NCI-H2081 (cell line): ENCODE data around the gene CRYBG2.

Experiments used
- DNase-seq, 2 experiments: peaks; one replicate each; lab custom pipeline; 2025; lab: John Stamatoyannopoulos, UW

CRYBG2 gene

DNA sequence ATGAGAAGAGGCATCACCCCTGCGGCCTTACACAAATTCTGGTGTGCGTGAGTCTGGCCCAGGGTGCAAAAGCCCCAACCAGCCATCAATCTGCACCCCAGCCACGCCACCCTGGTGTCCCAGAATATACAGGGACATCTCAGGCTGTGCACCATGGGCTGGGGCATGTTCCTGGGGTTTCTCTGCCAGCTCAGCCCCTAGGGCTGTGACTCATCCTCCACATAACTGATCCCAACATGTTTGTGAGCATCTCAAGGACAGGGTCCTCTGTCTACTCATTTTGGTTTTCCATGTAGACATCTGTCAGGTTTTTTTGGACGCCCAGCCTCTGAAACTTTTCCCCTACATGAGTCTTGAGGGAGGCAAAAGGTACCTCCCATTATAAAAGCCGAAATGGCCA lies 18.1 kb upstream of the CRYBG2 start:
- DNase-seq, result no peak

DNA sequence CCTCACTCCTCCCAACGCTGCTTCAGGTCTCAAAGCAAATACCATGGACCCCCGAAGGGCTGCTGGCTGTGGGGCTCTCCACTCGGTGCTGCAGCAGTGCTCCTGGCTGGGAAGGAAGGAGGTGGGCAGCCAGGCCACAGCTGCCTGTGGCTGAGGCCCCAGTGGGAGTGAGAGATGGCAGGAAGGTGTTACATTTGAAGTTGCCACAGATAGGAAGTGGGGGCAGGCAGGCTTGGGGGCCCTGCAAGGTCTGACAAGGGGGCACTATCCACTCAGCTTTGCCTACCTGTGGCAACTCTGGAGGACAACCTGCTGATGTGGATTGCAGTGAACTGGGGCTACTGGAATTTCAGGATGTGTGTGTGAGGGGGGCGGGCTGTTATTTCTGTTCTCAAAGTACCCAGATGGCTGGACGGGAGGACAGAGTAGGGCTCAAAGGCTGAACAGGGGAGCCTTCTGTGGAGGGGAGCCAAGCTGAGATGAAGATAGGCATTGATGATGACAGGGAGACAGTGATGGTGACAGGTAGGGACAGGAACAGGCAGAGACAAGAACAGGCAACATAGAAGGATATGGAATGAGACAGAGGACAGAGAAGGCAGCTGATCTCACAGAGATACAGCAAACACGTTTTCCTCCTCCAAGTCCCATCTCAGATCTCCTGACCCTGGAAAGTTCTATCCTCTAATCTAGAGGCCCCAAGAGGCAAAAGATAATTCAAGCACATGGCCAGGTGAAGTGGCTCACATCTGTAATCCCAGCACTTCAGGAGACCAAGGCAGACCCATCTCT lies 16.9 kb upstream of the CRYBG2 start:
- DNase-seq, result no peak

DNA sequence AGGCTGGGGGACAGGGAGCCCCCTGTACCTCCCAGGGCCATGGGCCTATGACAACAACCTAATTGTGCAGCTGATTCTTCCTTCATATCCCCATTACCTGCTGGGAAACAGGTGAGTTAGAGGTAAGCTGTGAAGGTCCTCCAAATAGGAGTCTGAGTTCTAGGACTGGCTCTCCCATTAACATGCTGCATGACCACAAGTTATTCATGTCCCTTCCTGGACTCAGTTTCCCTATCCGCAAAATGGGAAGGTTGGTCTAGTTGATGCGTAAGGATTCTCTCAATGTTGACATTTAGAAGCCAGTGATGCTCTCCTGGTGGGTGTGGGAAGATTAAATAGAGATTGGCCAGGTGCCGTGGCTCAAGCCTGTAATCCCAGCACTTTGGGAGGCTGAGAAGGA lies 14.6 kb upstream of the CRYBG2 start:
- no peak for DNase-seq

DNA sequence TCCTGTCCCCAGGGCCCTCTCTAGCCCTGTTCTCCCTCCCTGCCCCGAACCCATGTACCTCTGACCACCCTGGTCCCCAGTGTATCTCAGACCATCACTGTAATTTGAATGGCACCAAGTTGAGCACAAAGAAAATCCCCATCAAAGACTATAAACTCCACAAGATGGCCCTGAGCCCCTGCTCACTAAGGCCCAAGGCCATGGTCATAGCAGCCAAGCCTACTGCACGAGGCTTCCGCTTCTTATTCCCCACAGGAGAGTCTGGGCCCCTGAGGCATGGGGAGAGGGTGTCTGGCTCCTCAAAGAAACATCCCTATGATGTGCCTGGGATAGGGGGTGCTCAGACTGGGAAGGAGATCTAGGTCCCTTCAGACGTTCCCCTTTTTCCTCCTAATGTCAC lies 14.1 kb upstream of the CRYBG2 start:
- DNase-seq, result no peak

DNA sequence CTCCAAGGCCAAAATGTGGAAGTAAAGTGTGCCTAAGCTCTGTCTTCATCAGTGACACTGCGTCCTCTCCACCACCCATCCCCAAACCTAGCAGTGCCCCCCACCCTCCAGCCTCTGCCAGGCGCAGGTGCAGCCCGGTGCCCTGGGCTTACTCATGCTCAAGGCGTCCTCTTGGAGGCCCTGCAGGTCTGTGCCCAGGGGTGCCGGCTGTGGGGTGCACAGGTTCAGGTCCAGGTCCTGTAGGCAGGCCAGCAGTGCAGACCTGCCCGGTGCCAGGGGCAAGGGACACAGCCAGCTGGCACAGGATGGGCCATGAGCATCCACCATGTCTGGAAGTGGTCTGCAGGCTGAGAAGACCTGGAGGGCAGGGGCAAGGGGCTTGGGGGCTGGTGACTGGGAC lies 13.5 kb upstream of the CRYBG2 start:
- DNase-seq, result no peak

DNA sequence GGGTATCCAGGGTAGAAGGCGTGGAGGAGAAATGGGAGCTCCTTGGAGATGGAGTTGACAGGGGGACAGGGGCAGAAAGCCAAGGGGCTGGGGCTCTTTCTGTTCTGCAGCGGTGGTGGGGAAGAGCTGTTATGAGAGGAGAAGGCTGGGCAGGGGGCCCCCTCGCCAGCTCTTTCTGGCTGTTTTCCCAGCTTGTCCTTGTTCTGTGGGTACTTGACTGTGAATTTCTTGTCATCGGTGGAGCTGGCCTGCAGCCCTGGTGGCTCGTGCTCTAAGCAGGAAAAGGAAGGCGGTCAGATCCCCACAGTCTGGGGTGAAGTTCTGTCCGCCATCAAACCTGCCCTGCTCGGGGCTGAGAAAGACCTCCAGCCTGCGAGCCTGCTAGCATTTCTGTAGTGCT lies 11.0 kb upstream of the CRYBG2 start:
- DNase-seq, result no peak

DNA sequence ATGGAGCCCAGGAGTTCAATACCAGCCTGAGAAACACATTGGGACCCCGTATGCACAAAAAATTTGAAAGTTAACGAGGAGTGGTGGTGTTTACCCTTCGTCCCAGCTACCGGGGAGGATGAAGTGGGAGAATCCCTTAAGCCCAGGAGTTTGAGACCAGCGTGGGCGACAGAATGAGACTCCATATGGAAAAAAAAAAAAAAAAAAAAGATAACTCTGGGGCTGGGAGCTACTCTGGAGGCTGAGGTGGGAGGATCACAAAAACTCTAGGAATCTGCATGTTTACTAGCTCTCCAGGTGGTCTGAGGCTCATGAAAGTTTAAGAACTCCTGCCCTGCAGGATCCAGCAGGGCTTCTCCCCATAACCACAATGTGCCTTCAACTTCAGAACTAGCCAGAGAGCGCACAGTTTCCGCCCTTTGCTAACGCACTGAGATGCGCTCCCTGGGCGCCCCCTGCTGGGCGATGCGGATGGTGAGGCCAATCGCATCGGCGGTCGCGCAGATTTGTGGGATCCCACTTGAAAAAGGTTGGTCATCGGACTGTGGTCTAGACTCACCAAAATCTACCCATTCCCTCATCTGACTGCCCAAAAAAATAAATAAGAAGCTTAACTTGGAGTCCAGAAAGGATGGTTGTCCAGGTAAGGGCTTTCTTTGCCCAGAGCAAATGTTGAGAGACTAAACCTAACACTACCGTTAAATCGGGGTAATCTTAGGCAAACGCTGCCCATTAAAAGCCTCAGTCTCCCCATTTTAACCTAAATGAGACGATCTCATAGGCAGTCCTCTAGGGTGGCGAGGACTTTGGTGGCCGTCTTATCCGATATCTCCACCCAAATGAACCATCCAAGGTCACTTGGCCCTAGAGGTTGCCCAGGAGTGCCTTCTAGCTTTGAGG lies 9.9 kb upstream of the CRYBG2 start:
- peak in 1 of 2 experiments; percentile 18 for DNase-seq

DNA sequence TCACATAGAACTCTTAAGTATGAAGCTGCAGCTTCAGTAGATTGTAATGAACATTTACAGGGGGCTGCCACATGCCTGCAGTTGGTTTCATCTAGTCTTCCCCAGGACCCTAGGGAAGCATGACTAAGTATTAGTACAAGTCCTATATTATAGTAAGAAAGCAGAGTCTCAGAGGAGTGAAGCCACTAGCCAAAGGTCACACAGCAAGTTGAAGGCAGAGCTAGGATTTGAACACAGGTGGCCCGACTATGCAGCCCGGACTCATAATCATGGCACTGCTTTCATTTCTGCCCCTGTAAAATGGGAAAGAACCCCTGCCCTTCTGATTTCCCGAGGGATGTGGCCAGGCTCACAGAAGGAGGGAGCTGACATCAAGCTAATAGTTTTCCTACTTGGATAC lies 8.4 kb upstream of the CRYBG2 start:
- no peak for DNase-seq

DNA sequence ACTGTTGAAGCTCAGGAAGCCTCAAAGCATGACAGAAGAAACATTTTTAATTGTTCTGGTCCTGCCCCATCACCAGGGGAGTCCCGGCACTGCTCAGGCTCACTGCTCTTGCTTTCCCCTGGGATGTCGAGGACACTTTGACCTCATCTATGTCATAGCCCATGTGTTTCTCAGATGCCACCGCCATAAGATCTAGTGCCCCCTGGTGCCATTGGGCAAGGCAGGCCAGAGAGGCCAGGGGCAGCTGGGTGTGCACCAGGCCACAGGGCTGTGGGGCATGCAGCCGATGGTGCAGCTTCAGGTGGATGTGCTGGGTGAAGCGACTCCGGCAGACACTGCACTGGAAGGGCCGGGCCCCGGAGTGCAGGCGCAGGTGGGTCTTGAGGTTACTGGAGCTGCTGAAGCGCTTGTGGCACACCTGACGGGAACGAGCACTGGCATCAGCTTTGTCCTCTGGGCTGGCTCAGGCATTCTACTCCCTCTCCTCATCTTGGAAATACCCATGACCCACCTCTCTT lies 7.7 kb upstream of the CRYBG2 start:
- no peak for DNase-seq

DNA sequence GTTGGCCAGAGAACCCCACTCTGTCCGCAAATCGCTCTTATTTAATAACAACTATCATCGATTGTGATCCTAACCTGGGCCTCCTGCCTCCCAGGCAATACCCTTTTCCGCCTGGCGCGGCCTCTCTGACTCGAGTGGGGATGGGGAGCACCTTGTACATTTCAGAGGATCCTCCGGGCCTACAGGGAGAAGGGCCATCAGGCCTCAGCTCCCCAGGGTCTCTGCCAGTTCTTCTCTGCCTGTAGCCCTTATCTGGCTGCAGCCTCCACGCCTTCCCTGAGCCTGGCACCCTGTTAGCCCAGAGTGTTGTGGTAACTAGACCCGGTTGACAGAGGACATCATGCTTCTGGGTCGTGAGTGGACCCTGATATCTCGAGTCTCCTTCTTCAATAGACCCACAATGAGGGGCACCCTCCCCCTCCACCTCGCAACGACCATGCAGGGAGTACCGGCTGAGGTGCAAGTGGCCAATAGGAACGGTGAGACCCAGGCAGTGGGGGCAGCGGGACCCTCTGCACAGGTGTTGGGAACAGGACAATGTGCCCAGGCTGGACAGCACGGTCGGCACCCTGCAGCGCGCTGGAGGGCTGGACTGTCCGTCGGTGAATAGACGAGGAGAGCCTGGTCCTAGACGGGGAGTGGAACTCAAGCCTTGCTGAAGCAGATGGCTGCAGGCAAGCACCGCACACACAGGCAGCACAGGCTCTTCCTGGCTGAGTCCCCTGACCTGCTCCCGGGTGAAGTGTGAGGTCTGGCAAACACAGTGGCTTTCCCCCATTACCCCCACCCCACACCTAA lies 7.1 kb upstream of the CRYBG2 start:
- no peak for DNase-seq

DNA sequence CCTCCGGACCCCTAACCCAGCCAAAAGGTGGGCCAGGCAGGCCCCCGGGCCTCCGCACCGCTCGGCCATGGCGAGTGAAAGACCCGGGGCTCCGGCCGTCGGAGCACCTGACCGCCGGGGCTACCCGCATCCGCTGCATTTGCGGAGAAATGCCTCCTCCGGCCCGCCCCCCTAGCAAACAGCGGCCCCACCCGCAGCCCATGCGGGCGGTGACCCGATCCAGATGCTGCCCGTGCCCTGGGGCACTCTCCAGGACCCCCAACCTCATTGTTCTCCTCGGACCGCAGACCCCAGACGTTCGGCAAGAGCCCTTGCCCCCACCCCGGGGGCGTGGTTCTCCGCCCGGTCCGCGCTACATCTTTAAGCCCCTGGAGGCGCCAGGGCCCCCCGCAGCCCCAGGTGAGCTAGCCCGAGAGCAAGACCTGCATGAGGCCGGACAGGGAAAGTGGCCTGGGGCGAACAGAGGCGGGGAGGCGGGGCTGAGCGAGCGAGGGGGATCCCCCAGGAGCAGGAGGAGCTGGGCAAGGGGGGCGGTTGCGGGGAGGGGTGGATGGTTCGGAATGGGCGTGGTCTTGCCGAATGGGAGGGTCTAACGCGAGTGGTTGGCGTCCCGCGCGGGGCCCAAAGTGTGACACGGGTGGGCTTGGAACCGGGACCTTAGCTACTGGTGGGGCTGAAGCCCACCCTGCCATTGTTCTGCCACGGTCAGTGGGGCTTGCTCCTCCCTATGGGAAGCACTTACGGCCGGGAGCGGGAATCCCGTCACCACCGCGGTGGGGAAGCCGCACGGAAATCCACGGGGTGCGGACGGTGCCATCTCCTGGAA lies 6.3 kb upstream of the CRYBG2 start:
- DNase-seq, result no peak

DNA sequence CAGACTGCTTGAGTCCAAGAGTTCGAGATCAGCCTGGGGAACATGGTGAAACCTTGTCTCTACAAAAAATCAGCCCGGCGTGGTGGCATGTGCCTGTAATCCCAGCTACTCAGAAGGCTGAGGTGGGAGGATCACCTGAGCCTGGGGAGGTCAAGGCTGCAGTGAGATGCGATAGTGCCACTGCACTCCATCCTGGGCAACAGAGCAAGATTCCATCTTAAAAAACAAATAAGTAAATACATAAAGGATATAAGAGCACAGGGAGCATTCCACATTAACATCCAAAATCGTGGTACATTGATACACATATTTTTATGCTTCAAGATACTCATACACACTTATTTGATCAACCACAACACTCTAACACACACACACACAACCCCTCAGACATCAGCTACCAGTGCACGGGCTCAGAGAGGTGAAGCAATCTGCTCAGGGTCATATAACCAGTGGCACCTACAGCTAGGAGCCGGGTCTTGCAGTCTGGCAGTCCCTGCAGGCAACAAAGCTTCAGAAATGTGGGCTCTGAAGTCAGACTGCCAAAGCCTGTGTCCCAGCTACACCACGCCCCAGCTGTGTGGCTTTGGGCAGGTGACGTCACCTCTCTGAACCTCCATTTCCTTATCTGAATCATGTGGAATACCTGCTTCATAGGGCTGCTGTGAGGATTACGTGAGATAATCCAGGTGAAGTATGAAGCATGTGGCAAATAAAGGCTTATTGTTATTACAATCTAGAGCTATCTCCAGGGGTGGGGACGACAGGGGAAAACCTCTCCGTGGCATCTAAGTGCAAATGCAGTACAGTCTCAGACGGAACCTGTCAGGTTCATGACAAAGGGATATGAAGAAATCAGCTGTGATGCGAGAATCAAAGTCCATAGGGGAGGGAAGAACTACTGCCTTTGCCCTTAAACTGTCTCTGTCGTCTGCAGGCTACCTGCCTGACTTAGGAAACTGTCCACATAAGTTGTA lies 4.8 kb upstream of the CRYBG2 start:
- DNase-seq, result no peak

DNA sequence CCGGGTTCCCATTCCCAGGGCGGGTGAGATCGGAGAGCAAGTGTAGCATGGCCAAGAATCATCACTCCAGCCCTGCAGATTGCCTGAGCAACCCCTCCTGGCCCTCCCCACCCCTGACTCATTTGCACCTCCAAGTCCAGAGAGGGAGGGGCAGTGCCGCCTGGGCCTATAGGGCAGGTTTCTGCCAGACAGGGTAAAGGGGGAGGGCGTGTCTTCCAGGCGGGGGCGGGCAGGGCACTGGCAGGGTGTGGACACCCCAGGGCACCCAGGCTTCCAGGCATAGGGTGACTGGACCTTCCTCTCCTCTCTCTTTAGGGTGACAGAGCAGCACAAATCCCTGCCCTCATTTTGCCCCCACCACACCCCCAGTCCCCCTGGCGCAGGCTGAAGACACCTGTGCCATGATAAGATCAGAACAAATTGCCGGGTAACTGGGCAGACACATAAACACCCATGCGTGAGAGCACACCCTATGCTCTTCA lies 3.2 kb upstream of the CRYBG2 start:
- DNase-seq, result no peak

DNA sequence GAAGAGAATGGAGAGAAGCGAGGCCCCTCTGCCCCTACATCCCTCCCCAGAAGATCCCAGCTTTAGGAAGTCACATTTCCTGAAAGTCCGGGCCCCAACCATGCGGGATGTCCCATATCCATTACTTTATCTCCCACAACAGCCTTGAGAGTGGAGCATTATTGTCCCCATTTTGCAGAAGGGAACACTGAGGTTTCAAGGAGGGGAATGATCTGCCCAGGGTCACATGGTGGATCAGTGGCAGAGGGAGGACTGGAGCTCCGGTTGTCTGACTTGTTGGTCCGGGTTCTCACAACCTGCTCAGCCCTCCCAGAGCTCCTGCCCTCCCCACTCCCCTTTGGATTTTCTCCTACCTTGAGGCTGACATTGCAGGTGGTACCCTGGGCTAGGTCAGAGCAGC lies 2.2 kb upstream of the CRYBG2 start:
- no peak for DNase-seq

DNA sequence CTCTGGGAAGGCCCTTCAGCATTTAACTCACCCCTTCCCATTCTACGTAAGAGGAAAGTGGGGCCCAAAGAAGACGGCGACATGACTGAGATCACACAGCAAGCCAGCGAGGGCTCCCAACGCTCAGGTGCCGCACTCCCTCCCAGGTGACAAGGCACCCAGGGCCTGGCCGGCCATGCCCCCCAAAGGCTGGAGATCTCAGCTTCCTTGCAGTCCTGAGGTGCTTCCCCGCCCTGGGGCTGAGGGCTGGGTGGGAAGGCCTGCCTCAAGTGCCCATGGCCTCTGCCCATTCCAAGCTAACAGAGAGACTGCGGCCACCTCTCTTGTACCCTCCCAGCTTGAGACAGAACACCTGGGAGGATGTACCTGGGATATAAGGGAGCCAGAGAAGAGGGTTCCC lies 1.0 kb upstream of the CRYBG2 start:
- no peak for DNase-seq

DNA sequence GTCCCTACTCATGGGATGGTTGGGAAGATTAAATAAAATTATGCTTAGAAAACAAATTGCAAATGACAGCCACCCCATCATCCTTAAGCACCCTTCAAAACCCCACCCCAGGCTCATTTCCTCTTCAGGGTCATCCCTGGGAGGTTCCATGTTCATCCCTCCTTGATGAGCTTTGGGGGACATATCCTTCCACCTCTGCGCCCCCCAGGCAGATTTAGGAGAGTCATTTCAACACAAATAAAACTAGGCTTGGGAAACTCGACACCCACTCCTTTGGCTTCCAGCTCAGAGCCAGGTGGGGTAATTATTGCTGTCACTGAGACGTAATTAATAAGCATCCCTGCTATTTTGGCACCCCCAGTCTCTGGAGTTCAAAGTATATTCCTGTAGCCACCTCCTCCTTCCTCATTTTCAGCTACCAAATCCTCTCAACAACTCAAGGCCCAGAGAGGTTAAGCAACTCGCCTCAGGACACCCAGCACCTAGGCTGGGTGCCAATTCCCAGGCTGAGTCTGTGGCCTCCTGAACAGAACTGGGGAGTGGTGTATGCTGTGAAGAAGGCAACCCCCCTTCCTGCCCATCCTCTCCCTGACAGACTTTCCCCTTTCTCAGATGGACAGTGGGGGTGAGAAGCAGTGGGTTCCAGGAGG lies 595 bp downstream of the CRYBG2 start:
- DNase-seq, result no peak

DNA sequence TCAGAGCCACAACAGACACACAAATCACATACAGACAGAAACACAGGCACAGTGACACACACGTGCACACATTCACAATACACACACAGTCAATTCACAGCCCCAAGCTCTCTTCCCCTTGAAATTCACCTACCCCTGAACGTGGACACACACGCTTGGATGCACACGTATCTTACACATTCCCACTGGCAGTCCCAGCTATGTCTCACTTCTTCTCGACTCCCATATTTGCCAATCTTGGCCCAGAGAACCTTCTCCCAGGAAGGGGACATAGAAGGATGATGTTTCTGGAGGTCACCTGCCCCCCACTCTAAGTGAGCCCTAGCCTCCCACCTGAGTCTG lies 1.6 kb downstream of the CRYBG2 start:
- no peak for DNase-seq

DNA sequence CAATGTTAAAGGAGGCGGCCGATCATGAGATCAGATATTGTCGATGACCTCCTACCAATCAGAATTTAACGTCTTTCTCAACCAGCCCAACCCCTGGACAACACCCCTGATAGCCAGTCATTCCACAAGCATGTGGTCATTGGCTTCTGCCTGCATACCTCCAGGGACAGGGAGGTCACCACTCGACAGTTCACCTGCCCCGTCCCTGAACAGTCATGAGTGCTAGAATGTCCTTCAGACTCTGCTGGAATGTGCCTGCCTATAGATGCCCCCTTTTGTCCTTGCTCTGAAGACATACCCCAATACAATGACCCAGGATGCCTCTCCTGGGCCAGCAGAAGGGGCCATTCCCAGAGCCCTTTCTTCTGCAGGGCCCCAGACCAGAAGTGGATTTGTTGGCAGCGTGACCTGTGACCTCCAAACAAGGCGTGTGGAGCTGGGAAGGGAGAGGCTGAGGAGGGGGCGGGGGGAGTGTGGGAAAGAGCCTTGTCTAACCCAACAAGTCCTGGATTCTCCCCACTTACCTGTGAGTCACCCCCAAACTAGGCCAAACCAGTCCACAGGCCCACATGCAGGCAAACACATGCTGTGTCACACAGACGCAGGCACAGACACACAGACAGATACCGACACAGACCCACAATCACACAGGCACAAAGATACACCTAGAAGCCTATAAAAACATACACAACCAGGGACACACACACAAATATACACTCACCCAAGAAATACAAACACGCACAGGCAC lies 2.2 kb downstream of the CRYBG2 start:
- no peak for DNase-seq
